Upper lobe of left lung (tissue), 4 donors: ENCODE measurements around the gene APCDD1.
"Not testable (repeated sequence)": the region's sequence is repeated elsewhere in the genome, so short reads cannot be mapped to it uniquely, and the experiment has no call there.

Experiments used
- POLR2A ChIP-seq, 4 donors: fragments of 450-650 bp; IDR thresholded peaks; one replicate each; pipeline ENCODE4 v1.5.1; 2016 to 2017; ENCODE audit warnings: antibody characterized with exemption in 4 of 4, mild to moderate bottlenecking in 2 of 4
- TF ChIP-seq, protein P1 (sequence below), 6 experiments: fragments of 450-650 bp in 4 of 6; fragments of 200-600 bp in 2 of 6; sonication (generic) in 2 of 6; IDR thresholded peaks; one replicate each; pipeline ENCODE4 v1.5.1; 2016 to 2019; ENCODE audit warnings: antibody characterized with exemption in 6 of 6

DNA sequence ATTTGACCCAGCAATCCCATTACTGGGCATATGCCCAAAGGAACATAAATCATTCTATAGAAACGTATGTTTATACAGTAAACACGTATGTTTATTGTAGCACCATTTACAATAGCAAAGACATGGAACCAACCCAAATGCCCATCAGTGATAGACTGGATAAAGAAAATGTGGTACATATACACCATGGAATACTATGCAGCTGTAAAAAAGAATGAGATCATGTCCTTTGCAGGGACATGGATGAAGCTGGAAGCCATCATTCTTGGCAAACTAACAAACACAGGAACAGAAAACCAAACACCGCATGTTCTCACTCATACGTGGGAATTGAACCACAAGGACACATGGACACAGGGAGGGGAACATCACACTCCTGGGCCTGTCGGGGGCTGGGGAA lies 84.7 kb downstream of the APCDD1 start:
- TF ChIP-seq POLR2A (IDR thresholded peaks at IDR 0.05) = not testable (repeated sequence)
- TF ChIP-seq, protein P1, sequence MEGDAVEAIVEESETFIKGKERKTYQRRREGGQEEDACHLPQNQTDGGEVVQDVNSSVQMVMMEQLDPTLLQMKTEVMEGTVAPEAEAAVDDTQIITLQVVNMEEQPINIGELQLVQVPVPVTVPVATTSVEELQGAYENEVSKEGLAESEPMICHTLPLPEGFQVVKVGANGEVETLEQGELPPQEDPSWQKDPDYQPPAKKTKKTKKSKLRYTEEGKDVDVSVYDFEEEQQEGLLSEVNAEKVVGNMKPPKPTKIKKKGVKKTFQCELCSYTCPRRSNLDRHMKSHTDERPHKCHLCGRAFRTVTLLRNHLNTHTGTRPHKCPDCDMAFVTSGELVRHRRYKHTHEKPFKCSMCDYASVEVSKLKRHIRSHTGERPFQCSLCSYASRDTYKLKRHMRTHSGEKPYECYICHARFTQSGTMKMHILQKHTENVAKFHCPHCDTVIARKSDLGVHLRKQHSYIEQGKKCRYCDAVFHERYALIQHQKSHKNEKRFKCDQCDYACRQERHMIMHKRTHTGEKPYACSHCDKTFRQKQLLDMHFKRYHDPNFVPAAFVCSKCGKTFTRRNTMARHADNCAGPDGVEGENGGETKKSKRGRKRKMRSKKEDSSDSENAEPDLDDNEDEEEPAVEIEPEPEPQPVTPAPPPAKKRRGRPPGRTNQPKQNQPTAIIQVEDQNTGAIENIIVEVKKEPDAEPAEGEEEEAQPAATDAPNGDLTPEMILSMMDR (IDR thresholded peaks at IDR 0.05) = not testable (repeated sequence)
